ENCODE data around the gene CORO2B.

The CORO2B gene

GRCh38 chr15:68710536-68710935 lies 131.7 kb downstream of the CORO2B start:
- TF ChIP-seq, protein P1, sequence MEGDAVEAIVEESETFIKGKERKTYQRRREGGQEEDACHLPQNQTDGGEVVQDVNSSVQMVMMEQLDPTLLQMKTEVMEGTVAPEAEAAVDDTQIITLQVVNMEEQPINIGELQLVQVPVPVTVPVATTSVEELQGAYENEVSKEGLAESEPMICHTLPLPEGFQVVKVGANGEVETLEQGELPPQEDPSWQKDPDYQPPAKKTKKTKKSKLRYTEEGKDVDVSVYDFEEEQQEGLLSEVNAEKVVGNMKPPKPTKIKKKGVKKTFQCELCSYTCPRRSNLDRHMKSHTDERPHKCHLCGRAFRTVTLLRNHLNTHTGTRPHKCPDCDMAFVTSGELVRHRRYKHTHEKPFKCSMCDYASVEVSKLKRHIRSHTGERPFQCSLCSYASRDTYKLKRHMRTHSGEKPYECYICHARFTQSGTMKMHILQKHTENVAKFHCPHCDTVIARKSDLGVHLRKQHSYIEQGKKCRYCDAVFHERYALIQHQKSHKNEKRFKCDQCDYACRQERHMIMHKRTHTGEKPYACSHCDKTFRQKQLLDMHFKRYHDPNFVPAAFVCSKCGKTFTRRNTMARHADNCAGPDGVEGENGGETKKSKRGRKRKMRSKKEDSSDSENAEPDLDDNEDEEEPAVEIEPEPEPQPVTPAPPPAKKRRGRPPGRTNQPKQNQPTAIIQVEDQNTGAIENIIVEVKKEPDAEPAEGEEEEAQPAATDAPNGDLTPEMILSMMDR (IDR thresholded peaks at IDR 0.05; ENCODE audit: insufficient read depth, low read depth, low read length, missing control alignments), result no peak
- no peak for DNase-seq (ENCODE audit: low read depth)
- no peak overlapping the region for H3K4me3 ChIP-seq (ENCODE audit: low read depth, low read length)

GRCh38 chr15:68711406-68711805 lies 132.6 kb downstream of the CORO2B start:
- H3K4me3 ChIP-seq (ENCODE audit: low read depth, low read length), result no peak overlapping the region
- TF ChIP-seq, protein P1 (IDR thresholded peaks at IDR 0.05; ENCODE audit: insufficient read depth, low read depth, low read length, missing control alignments), result no peak
- DNase-seq (ENCODE audit: low read depth), result no peak

GRCh38 chr15:68712886-68713285 lies 134.1 kb downstream of the CORO2B start:
- no peak overlapping the region for H3K4me3 ChIP-seq (ENCODE audit: low read depth, low read length)
- DNase-seq (ENCODE audit: low read depth), result no peak
- TF ChIP-seq, protein P1 (IDR thresholded peaks at IDR 0.05; ENCODE audit: insufficient read depth, low read depth, low read length, missing control alignments), result no peak

DNA sequence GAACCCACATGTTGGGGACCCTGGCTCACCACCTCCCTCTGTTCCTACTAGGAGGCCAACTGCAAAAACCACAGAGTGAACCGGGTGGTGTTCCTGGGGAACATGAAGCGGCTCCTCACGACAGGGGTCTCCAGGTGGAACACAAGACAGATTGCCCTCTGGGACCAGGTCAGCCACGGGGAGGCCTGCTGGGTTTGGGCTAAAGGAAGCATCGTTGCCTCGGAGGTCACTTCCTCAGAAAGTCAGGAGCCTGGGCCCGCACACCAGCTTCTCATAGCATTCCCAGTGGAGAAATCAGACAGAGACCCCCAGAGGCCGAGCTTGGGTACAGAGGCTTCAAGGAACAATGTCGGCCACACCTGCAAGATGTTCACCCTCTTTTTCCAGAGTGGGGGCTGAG lies 135.1 kb downstream of the CORO2B start:
- no peak for DNase-seq (ENCODE audit: low read depth)
- TF ChIP-seq, protein P1 (IDR thresholded peaks at IDR 0.05; ENCODE audit: insufficient read depth, low read depth, low read length, missing control alignments), result no peak
- H3K4me3 ChIP-seq (ENCODE audit: low read depth, low read length), result no peak overlapping the region

DNA sequence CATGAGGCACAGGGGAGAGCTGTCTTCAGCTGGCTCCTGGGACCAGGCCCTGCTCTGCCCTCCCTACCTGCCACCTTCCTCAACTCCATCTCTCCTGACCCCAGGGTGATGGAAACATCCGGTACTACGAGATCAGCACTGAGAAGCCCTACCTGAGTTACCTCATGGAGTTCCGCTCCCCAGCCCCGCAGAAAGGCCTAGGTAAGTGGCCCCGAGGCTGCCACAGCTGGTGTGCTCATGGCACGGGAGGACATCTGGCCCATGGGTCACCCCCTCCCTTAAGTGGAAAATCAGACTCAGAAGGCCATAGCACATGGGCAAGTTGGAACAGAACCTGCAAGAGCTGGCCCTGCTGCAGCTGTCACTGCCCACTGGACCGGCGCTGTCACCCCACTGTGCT lies 136.3 kb downstream of the CORO2B start:
- H3K4me3 ChIP-seq (ENCODE audit: low read depth, low read length), result no peak overlapping the region
- DNase-seq (ENCODE audit: low read depth), result no peak
- TF ChIP-seq, protein P1 (IDR thresholded peaks at IDR 0.05; ENCODE audit: insufficient read depth, low read depth, low read length, missing control alignments), result no peak

DNA sequence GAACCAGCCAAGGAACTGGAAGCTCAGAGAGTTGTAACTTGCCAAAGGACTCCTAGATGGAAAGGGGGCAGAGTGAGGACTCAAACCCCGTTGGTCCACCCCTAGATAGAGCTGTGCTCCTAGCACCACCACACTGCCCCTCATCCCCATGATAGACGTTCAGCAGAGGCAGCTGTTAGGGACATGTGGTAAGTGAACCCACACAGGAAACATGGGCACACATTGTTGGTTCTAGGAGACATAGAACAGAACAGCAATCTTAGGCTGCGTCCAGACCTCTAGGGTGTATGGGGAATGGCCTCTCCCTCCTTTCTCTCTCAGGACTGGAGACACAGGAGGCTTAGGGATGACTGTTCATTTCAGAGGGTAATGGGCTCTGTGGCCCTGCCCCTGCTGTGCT lies 139.2 kb downstream of the CORO2B start:
- no peak for DNase-seq (ENCODE audit: low read depth)
- H3K4me3 ChIP-seq (ENCODE audit: low read depth, low read length), result no peak overlapping the region
- TF ChIP-seq, protein P1 (IDR thresholded peaks at IDR 0.05; ENCODE audit: insufficient read depth, low read depth, low read length, missing control alignments), result no peak

- TF ChIP-seq, protein P1 (IDR thresholded peaks at IDR 0.05; ENCODE audit: insufficient read depth, low read depth, low read length, missing control alignments), result no peak
- no peak for DNase-seq (ENCODE audit: low read depth)
- H3K4me3 ChIP-seq (ENCODE audit: low read depth, low read length), result no peak overlapping the region
Observed at GRCh38 chr15:68718468-68718867, 139.7 kb downstream of the CORO2B start.

All from GM12865 (cell line).